Astrocyte (in vitro differentiated cells and primary cell): ENCODE measurements around the gene OR10K2.

Experiments used
- EZH2 ChIP-seq: IDR thresholded peaks from 2 replicates; pipeline ENCODE4 v1.6.1; 2012; ENCODE audit warnings: mild to moderate bottlenecking, low read length, inconsistent platforms; ENCODE audit not compliant: insufficient read depth
- TF ChIP-seq, protein P1 (sequence below): IDR thresholded peaks from 2 replicates; pipeline ENCODE4 v1.5.1; 2011; ENCODE audit warnings: low read depth, mild to moderate bottlenecking, inconsistent platforms, low read length, moderate library complexity; ENCODE audit not compliant: insufficient read depth

DNA sequence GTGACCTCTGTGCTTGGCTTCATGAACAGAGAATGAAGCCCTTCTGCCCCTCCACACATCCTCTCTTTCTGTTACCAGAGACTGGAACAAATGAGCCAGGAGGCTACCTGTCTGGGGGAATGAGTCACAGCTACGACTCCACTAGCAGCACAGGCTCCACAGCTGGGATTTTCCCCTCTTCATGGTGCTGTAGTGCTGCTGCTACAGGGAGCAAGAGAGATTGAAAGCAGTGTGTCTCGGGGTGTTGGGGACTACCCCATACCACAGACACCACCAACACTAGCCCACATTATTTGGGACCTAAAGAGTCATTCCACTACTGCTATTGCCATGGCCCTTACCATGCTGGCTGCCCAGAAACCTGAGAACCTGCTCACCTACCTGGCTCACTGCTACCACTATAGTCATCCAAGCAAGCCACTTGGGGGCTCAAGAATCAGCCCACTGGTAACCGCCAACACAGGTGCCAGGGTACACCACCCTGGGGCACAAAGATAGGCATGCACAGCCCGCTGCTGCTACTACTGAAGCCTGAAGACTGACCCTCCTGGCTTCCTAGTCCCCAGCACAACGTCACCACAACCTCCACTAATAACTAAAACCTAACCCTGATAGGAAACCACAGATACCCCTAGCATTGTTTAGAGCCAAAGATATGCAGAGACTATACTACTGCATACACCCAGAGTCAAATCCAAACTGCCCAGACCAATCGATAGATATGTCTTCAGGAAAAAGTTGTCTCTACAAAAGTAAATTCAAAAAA lies 54.7 kb downstream of the OR10K2 start:
- TF ChIP-seq, protein P1, sequence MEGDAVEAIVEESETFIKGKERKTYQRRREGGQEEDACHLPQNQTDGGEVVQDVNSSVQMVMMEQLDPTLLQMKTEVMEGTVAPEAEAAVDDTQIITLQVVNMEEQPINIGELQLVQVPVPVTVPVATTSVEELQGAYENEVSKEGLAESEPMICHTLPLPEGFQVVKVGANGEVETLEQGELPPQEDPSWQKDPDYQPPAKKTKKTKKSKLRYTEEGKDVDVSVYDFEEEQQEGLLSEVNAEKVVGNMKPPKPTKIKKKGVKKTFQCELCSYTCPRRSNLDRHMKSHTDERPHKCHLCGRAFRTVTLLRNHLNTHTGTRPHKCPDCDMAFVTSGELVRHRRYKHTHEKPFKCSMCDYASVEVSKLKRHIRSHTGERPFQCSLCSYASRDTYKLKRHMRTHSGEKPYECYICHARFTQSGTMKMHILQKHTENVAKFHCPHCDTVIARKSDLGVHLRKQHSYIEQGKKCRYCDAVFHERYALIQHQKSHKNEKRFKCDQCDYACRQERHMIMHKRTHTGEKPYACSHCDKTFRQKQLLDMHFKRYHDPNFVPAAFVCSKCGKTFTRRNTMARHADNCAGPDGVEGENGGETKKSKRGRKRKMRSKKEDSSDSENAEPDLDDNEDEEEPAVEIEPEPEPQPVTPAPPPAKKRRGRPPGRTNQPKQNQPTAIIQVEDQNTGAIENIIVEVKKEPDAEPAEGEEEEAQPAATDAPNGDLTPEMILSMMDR: no peak
- TF ChIP-seq EZH2: no peak
